BJ (cell line): ENCODE data around the gene PIP4K2B. TPM values are rescaled to one million over a fixed set of nuclear protein-coding genes. Genes with fewer than 3 reads are reported as not detected.

Experiments
- CTCF ChIA-PET: fragments of 350-600 bp; formaldehyde crosslinking; extraction: SDS; loops from one replicate; lab custom pipeline; 2021; ENCODE audit warnings: antibody characterized with exemption, inconsistent platforms; lab: Yijun Ruan, JAX
- POLR2A ChIA-PET: fragments of 300-600 bp; sonication (Branson Sonifier 250); formaldehyde crosslinking; extraction: SDS; loops from one replicate; lab custom pipeline; 2021; ENCODE audit warnings: antibody characterized with exemption; lab: Charles Lee
- DNase-seq: peaks from one replicate; pipeline ENCODE4 v3.0.0-alpha.2; 2011; ENCODE audit warnings: low read depth
- H3K27me3 ChIP-seq: 2 replicates; pipeline ENCODE4 v1.6.0; 2011; ENCODE audit warnings: low read length; ENCODE audit not compliant: control insufficient read depth, insufficient read depth
- H3K36me3 ChIP-seq: 2 replicates; pipeline ENCODE4 v1.5.1; 2011; ENCODE audit warnings: low read length; ENCODE audit not compliant: control insufficient read depth, insufficient read depth
- H3K4me3 ChIP-seq: 2 replicates; pipeline ENCODE4 v1.5.1; 2011; ENCODE audit warnings: low read depth, mild to moderate bottlenecking, control low read depth, low read length
- polyA plus RNA-seq: library from polyadenylated mRNA; depleted of rRNA; stranded (reverse); fragments of >200 nt; gene quantifications from 2 replicates; pipeline ENCODE4 v1.2.3, GENCODE V29; 2011
- TF ChIP-seq, protein P1 (sequence below): IDR thresholded peaks from 2 replicates; pipeline ENCODE4 v1.5.1; 2011; ENCODE audit warnings: low read depth, mild to moderate bottlenecking, control low read depth, inconsistent platforms, low read length, moderate library complexity; ENCODE audit not compliant: insufficient read depth

The PIP4K2B gene
- polyA plus RNA-seq, 1 experiment = 37.2 TPM

DNA sequence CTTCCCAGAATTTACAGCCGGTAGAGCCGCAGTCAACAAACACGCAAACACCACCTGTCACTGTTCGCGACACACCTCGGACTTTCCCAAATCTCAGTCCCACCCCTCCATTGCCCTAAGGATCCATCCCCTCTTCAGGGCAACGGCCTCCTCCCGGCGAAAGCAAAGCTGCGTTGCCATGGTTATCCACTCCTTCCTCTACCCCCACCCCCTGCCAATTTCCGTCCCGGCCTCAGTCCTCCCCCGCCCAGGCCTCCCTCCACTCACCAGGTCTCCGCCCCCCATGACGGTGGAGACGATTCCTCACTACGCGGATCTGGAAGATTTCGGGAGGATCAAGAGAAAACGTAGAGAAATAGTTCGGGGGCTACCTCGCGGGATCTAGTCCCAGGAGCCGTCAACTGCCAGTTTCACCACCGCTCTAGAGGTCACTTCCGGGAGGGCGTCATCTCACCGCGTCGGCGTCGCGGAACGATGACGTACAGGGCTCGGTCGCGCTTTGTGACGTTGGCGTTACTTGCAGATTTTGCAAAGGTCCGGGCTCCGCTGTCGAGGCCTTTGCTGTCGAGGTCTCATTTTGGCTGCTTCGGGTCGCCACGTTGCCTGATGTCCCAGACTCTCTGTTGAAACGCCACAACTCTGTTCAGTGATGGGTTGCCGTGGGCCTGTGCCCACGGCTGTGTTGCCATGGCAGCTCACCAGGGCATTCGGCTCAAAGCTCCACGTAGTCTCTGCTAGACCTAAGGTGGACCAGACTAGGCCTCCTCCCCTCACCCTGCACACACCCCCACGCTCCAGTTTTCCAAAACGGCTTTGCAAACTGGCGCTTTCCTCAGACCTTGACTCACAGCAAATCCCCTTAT, 25.8 kb upstream of the PIP4K2B start, which contains the start of gene CWC25:
Gene CWC25 (minus strand): TSS at position 423 of the 863 bp plus-strand sequence. CDS start 138 bp downstream, at position 285.
- ChIA-PET CTCF (no interaction called here), POLR2A (interaction anchor here (0.5 kb wide), 1 partner anchor 238 kb away, joined by 3 read pairs; no protein-coding TSS in a partner anchor)
- Histone ChIP-seq H3K4me3 (peak within 1 kb of the TSS; percentile 71), H3K27me3 (no peaks in the 10 kb centered on the region), H3K36me3 (peaks cover 8% of the 10 kb centered on the region)
- DNase-seq = peak; percentile 81
- TF ChIP-seq, protein P1, sequence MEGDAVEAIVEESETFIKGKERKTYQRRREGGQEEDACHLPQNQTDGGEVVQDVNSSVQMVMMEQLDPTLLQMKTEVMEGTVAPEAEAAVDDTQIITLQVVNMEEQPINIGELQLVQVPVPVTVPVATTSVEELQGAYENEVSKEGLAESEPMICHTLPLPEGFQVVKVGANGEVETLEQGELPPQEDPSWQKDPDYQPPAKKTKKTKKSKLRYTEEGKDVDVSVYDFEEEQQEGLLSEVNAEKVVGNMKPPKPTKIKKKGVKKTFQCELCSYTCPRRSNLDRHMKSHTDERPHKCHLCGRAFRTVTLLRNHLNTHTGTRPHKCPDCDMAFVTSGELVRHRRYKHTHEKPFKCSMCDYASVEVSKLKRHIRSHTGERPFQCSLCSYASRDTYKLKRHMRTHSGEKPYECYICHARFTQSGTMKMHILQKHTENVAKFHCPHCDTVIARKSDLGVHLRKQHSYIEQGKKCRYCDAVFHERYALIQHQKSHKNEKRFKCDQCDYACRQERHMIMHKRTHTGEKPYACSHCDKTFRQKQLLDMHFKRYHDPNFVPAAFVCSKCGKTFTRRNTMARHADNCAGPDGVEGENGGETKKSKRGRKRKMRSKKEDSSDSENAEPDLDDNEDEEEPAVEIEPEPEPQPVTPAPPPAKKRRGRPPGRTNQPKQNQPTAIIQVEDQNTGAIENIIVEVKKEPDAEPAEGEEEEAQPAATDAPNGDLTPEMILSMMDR = no peak

DNA sequence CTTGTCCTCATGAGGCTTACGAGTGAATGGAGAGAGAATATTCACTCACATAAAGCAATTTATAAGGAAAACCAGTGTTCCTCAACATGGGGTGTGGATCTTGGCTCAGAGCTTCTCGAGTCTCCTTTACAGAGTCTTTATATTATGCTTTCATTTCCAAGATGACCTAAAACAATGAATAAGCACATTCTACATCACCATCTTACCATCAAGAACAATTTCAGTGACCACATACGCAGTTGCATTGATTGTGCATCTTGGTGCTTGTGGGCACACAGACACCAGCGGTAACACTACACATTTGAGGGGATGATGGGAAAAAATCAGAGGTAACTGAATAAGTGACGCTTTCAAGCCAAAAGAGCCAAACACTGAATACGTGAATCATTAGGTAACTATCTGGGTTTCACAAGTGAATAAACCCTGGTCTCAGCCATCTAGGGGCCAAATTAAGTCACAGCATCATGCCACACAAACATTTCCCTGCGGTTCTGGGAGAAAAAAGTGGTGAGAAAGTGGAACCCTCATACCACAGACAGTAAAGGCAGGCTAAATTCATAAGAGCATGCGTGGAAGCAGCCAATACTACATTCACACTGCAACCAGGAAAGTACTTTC, 16.3 kb upstream of the PIP4K2B start:
- DNase-seq = no peak
- H3K36me3 ChIP-seq = peaks cover 8% of the 10 kb centered on the region
- ChIA-PET POLR2A (no interaction called here), CTCF (interaction anchor here (1.9 kb wide), 1 partner anchor 11 kb away, joined by 4 read pairs; no protein-coding TSS in a partner anchor)
- H3K4me3 ChIP-seq = no peak overlapping the region
- TF ChIP-seq, protein P1 = peak; percentile 55
- H3K27me3 ChIP-seq = no peaks in the 10 kb centered on the region

DNA sequence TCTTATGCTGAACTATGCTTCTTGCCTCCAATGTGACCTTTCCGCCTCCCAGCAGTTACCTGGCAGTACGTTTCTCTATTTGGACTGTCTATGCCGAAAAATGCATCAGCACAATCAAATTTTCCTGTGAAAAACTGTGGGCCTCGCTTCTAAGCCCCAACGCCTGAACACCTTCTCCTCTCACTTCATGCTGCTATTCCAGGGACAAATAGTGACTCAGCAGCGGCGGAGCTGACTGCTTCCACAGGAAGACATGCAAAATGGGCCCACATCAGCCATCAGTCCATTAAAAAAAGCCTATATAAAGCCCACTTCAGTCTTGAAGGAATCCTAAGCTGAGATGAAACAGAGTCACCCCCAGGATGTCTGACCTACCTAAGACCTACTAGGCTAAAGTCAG, 10.5 kb upstream of the PIP4K2B start:
- TF ChIP-seq, protein P1 = no peak
- ChIA-PET POLR2A (no interaction called here), CTCF (interaction anchor here (1.8 kb wide), 1 partner anchor 14 kb away, joined by 4 read pairs; no protein-coding TSS in a partner anchor)
- no peak for DNase-seq
- H3K27me3 ChIP-seq = no peaks in the 10 kb centered on the region
- H3K4me3 ChIP-seq = no peak overlapping the region
- H3K36me3 ChIP-seq = peaks cover 27% of the 10 kb centered on the region

DNA sequence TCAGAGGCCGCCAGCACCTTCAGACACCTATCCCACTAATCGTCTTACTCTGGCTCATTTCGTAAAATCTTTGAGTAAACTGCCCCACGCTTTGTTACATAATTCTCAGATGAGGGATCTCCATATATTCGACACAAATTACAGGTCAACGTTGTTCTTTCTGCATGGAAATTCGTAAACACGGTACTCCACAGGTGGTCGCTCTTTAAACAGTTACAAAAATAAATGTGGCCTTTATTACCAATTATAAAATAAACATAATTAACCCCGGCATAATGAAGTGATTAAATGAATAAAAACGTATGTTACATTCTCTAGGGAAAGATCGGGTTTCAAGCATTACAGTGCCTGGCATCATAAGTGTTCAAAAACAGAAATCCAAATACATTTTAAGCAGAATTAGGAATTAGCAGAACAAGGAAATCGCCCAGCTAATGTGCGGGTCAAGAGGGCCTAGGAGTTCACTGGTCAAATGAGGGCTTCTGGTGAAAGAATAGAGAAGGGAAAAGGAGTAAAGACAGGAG, 943 bp upstream of the PIP4K2B start:
- Histone ChIP-seq H3K4me3 (peak overlapping the region; percentile 87), H3K36me3 (peaks cover 12% of the 10 kb centered on the region), H3K27me3 (no peaks in the 10 kb centered on the region)
- no peak for DNase-seq
- TF ChIP-seq, protein P1 = no peak
- POLR2A ChIA-PET = no interaction called here
- CTCF ChIA-PET = no interaction called here
